Bronchial epithelial cell (primary cell): ENCODE measurements around the gene RPP25. TPM values are rescaled to one million over a fixed set of nuclear protein-coding genes. Genes with fewer than 3 reads are reported as not detected.

Experiments used
- DNase-seq: peaks from one replicate; pipeline ENCODE4 v3.0.0-alpha.2; 2010; ENCODE audit warnings: low read depth
- FAIRE-seq: peaks from 2 replicates; lab custom pipeline; 2011; peaks lifted over from hg19 to GRCh38; lab: Jason Lieb, UNC
- H3K27me3 ChIP-seq: 2 replicates; pipeline ENCODE4 v1.5.1; 2011; ENCODE audit warnings: low read length; ENCODE audit not compliant: control insufficient read depth, insufficient read depth
- H3K36me3 ChIP-seq: 2 replicates; pipeline ENCODE4 v1.5.1; 2011; ENCODE audit warnings: low read length; ENCODE audit not compliant: control insufficient read depth, insufficient read depth
- H3K4me3 ChIP-seq: 2 replicates; pipeline ENCODE4 v1.5.1; 2011; ENCODE audit warnings: mild to moderate bottlenecking, low read depth, low read length, control low read depth
- CTCF ChIP-seq: IDR thresholded peaks from 2 replicates; pipeline ENCODE4 v1.5.1; 2011; ENCODE audit warnings: mild to moderate bottlenecking, moderate library complexity, low read length, control low read depth, inconsistent platforms; ENCODE audit not compliant: insufficient read depth, severe bottlenecking
- total RNA-seq: library from RNA; depleted of rRNA; stranded (reverse); fragments of >200 nt; gene quantifications from 2 replicates; pipeline ENCODE4 v1.2.1, GENCODE V29; 2014

RPP25 gene
- total RNA-seq, 1 donor from 2014 or later, result 8.7 TPM

DNA sequence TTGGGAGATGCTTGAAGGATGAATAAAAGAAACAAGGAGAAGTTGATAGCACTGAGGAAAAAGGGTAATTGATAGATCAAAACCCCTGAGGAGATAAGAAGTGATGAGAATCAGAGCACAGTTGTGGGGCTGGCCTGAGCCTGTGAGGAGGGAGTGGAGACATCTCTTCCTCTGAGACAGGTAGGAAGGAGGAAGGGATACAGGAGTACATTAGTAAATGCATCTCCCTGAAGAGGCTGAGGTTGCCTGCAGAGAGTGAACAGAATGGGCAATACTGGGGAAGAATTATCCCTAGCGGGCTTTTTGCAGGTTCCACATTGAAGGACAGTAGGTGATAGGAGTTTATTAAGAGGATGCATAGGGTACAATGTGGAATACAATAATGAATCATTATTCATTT, 21.5 kb upstream of the RPP25 start:
- no peak overlapping the region for H3K4me3 ChIP-seq
- no peaks in the 10 kb centered on the region for H3K36me3 ChIP-seq
- no peak for TF ChIP-seq CTCF
- DNase-seq (no peak), FAIRE-seq (no peak)
- no peaks in the 10 kb centered on the region for H3K27me3 ChIP-seq

- no peak for DNase-seq
- Histone ChIP-seq H3K27me3 (no peaks in the 10 kb centered on the region), H3K4me3 (no peak overlapping the region), H3K36me3 (no peaks in the 10 kb centered on the region)
- no peak for TF ChIP-seq CTCF
- no peak for FAIRE-seq
Observed at GRCh38 chr15:74977599-74977998, 21.0 kb upstream of the RPP25 start.

DNA sequence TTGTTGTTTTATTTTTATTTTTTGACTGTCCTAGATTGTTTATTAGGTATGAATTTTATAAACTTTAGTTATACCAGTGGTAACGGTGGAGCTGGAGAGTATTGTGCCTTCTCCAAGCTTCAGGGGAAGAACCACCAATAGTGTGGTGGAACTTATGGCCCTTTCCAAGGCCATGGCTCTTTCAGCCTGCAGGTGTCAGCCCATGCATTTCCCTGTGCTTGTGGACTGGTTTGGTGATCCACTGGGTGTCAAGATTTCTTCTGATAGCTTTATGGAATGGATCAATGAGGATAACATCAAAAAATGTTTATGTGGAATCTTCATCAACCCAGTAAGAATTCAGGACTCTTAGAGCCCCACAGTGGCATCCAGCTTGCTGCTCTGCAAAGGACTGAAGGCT, 19.6 kb upstream of the RPP25 start:
- no peak for FAIRE-seq
- TF ChIP-seq CTCF, result no peak
- H3K36me3 ChIP-seq, result no peaks in the 10 kb centered on the region

DNA sequence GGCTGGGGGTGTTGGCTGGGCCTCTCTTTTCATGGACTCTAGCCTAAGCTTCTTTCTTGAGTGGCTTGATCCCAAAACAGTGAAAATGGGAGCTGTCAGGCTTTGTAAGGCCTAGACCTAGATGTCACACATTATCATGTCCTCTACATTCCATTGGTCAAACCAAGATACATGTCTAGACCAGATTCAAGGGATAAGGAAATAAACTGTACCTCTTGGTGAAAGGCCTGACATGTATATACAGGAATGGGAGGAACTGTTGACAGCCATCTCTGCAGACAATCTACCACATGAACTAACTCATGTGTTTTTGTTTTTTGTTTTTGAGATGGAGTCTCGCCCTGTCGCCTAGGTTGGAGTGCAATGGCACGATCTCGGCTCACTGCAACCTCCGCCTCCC, 11.1 kb upstream of the RPP25 start:
- peak; percentile 72 for DNase-seq
- TF ChIP-seq CTCF, result no peak
- Histone ChIP-seq H3K4me3 (no peak overlapping the region), H3K27me3 (no peaks in the 10 kb centered on the region), H3K36me3 (no peaks in the 10 kb centered on the region)
- FAIRE-seq, result peak; percentile 80

More for the DNA sequence above, 19.6 kb upstream of the RPP25 start:
- Histone ChIP-seq H3K27me3 (no peaks in the 10 kb centered on the region), H3K4me3 (no peak overlapping the region)
- DNase-seq, result no peak

- TF ChIP-seq CTCF, result no peak
- Histone ChIP-seq H3K36me3 (no peaks in the 10 kb centered on the region), H3K27me3 (no peaks in the 10 kb centered on the region), H3K4me3 (no peak overlapping the region)
- DNase-seq (peak; percentile 63), FAIRE-seq (no peak)
Observed at GRCh38 chr15:74964794-74965193, 8.2 kb upstream of the RPP25 start.

DNA sequence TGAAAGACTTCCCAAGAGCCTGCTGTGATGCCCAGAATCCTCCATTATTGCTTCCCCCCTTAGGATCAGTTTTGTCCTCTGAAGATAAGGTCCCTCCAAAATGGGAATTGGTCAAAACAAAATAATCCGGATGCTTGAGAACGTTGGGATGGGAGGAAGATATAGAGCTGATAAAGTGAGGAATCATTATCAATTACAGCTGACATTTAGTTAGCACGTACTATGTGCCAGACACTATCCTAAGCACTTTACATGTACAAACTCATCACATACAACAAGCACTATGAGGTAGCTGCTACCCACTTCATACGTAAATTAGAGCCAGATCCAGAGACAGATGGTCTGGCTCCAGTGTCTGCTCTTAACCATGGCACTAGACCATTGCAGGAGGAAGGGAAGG, 6.6 kb upstream of the RPP25 start:
- no peaks in the 10 kb centered on the region for H3K36me3 ChIP-seq
- no peak overlapping the region for H3K4me3 ChIP-seq
- FAIRE-seq (no peak), DNase-seq (no peak)
- TF ChIP-seq CTCF, result no peak
- peaks cover 12% of the 10 kb centered on the region for H3K27me3 ChIP-seq
